HG03045 (cell line): ENCODE results near the gene C1orf174.

Experiments used
- ATAC-seq: cut with Tn5 transposase; IDR thresholded peaks from one replicate; pipeline ENCODE4 v1.9.1; 2021; ENCODE audit warnings: mild to moderate bottlenecking, moderate library complexity; ENCODE audit not compliant: unreplicated experiment

C1orf174 gene

DNA sequence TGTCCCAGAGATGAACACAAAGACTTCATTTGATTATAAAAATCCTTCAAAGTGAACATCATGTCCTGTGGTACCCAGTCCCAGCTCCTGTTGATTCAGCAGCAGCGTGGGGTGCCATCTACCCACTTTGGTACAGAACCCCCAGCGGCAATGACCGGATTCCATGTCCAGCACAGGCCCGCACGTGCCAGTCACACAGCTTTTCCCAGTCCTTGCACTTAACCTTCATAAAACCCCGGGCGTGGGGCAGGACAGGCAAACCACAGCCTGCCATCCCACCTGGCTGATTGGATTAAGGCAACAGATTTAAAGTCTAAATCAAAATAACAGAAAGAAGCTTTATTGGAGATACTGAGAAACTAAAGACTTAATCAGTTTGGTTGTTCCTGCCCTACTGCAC is 58.6 kb downstream of the C1orf174 start:
- no peak for ATAC-seq
